Measurements from ENCODE around the gene BRD1. TPM values are rescaled to one million over a fixed set of nuclear protein-coding genes. Genes with fewer than 3 reads are reported as not detected.
"Not testable (repeated sequence)": the region's sequence is repeated elsewhere in the genome, so short reads cannot be mapped to it uniquely, and the experiment has no call there.

Gene BRD1
- total RNA-seq, 4 donors from 2014 or later, result 32.2 to 51.8 (median 41.6) TPM

GRCh38 chr22:49764127-49764581 lies 63.5 kb downstream of the BRD1 start:
- DNase-seq, result no peak
- 86 to 88% methylated on average over 15 to 24 of the region's 24 CpGs for WGBS, 2 donors
- Histone ChIP-seq H3K27me3 (no peaks in the 10 kb centered on the region), H3K4me3 (replicated peaks in 1 of 3) (no peak overlapping the region), H3K27ac (no peak overlapping the region), H3K4me1 (peaks cover 4 to 8% of the 10 kb centered on the region in 2 donors), H3K36me3 (no peaks in the 10 kb centered on the region), H3K9me3 (no peaks in the 10 kb centered on the region)
- no peak for TF ChIP-seq CTCF (IDR thresholded peaks at IDR 0.05)
- TF ChIP-seq POLR2A (IDR thresholded peaks at IDR 0.05), result no peak
- intact Hi-C loops (cut with DNase I), result loop anchor here (10.0 kb wide), 2 partner anchors 161 to 271 kb away; no protein-coding TSS in a partner anchor

GRCh38 chr22:49763696-49764095 lies 64.0 kb downstream of the BRD1 start:
- 90 to 96% methylated on average over 2 to 4 of the region's 13 CpGs for WGBS, 2 donors
- Histone ChIP-seq H3K9me3 (no peaks in the 10 kb centered on the region), H3K36me3 (no peaks in the 10 kb centered on the region), H3K27me3 (no peaks in the 10 kb centered on the region), H3K4me3 (replicated peaks in 1 of 3) (no peak overlapping the region), H3K4me1 (peaks cover 0 to 4% of the 10 kb centered on the region in 2 donors), H3K27ac (no peak overlapping the region)
- intact Hi-C loops (cut with DNase I), result loop anchor here (10.0 kb wide), 2 partner anchors 161 to 271 kb away; no protein-coding TSS in a partner anchor
- no peak for DNase-seq
- no peak for TF ChIP-seq CTCF (IDR thresholded peaks at IDR 0.05)
- no peak for TF ChIP-seq POLR2A (IDR thresholded peaks at IDR 0.05)

DNA sequence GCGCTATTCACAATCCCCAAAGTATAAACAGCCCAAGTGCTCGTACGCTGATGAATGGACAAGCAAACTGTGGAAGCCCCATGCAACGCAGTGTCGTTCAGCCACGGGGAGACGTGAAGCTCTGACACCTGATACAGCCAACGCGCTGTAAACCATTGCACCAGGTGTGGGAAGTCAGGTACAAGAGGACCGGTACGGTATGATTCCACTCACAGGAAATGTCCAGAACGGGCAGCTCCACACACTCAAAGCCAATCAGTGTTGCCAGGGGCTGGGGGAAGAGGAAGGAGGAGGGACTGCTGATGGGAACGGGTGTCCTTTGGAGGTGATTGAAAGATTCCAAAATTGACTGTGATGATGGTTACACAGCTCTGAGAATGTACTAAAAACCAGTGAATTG lies 64.5 kb downstream of the BRD1 start:
- DNase-seq, result no peak
- H3K27me3 ChIP-seq, result no peaks in the 10 kb centered on the region
- no peaks in the 10 kb centered on the region for H3K4me1 ChIP-seq
- intact Hi-C loops (cut with DNase I), result loop anchor here (10.0 kb wide), 2 partner anchors 162 to 272 kb away; no protein-coding TSS in a partner anchor
- no peak overlapping the region for H3K4me3 ChIP-seq (replicated peaks in 1 of 3)
- H3K9me3 ChIP-seq, result no peaks in the 10 kb centered on the region
- WGBS, 2 donors, result 82% methylated on average over 13 of the region's 13 CpGs
- no peak for TF ChIP-seq POLR2A (IDR thresholded peaks at IDR 0.05)
- no peaks in the 10 kb centered on the region for H3K36me3 ChIP-seq
- H3K27ac ChIP-seq, result no peak overlapping the region

GRCh38 chr22:49762571-49762970 lies 65.1 kb downstream of the BRD1 start:
- not testable (repeated sequence) for H3K27me3 ChIP-seq; H3K27ac ChIP-seq; H3K9me3 ChIP-seq; DNase-seq; H3K36me3 ChIP-seq; H3K4me3 ChIP-seq (replicated peaks in 1 of 3); H3K4me1 ChIP-seq
- WGBS, 2 donors, result 94 to 97% methylated on average over 7 of the region's 7 CpGs
- intact Hi-C loops (cut with DNase I), result loop anchor here (10.0 kb wide), 2 partner anchors 162 to 272 kb away; no protein-coding TSS in a partner anchor

- intact Hi-C loops (cut with DNase I), result loop anchor here (10.0 kb wide), 2 partner anchors 163 to 273 kb away; no protein-coding TSS in a partner anchor
- Histone ChIP-seq H3K27ac (no peak overlapping the region), H3K4me1 (no peaks in the 10 kb centered on the region), H3K9me3 (no peaks in the 10 kb centered on the region), H3K36me3 (no peaks in the 10 kb centered on the region), H3K27me3 (no peaks in the 10 kb centered on the region), H3K4me3 (replicated peaks in 1 of 3) (no peak overlapping the region)
- DNase-seq, result no peak
- WGBS, 2 donors, result 95 to 97% methylated on average over 7 of the region's 7 CpGs
- no peak for TF ChIP-seq CTCF (IDR thresholded peaks at IDR 0.05)
- no peak for TF ChIP-seq POLR2A (IDR thresholded peaks at IDR 0.05)
Observed at GRCh38 chr22:49761836-49762235, 65.8 kb downstream of the BRD1 start.

GRCh38 chr22:49760630-49761571 lies 66.8 kb downstream of the BRD1 start:
- WGBS, 2 donors, result 80 to 89% methylated on average over 2 to 13 of the region's 13 CpGs
- TF ChIP-seq POLR2A (IDR thresholded peaks at IDR 0.05) (no peak), CTCF (IDR thresholded peaks at IDR 0.05) (no peak)
- Histone ChIP-seq H3K9me3 (no peaks in the 10 kb centered on the region), H3K27me3 (no peaks in the 10 kb centered on the region), H3K27ac (no peak overlapping the region), H3K36me3 (no peaks in the 10 kb centered on the region), H3K4me3 (replicated peaks in 1 of 3) (no peak overlapping the region), H3K4me1 (no peaks in the 10 kb centered on the region)
- no peak for DNase-seq
- intact Hi-C loops (cut with DNase I), result loop anchor here (10.0 kb wide), 2 partner anchors 164 to 274 kb away; no protein-coding TSS in a partner anchor
